Measurements from ENCODE around the gene TNFRSF21.

GRCh38 chr6:47288267-47289090 lies 21.2 kb downstream of the TNFRSF21 start:
- TF ChIP-seq CHD2 (IDR thresholded peaks at IDR 0.05; ENCODE audit: low read length) = no peak
- no peak for TF ChIP-seq POLR2A (IDR thresholded peaks at IDR 0.05; ENCODE audit: control extremely low read depth in 1 of 2, low read depth in 2 of 2, low read length in 2 of 2)
- TF ChIP-seq TAF7 (optimal IDR thresholded peaks at IDR 0.05; ENCODE audit: borderline replicate concordance, low read depth, low read length) = no peak
- TF ChIP-seq GABPA (IDR thresholded peaks at IDR 0.05; ENCODE audit: borderline replicate concordance, insufficient read depth, low read length) = no peak
- TF ChIP-seq GTF2F1 (IDR thresholded peaks at IDR 0.05; ENCODE audit: borderline replicate concordance, low read depth, low read length) = no peak
- no peak for TF ChIP-seq POLR2AphosphoS5 (IDR thresholded peaks at IDR 0.05; ENCODE audit: low read depth, low read length)
- no peak for TF ChIP-seq TCF12 (IDR thresholded peaks at IDR 0.05; ENCODE audit: low read depth, low read length)
- TF ChIP-seq JUN (IDR thresholded peaks at IDR 0.05; ENCODE audit: low read depth, low read length) = no peak
- no peak for TF ChIP-seq CTCF (IDR thresholded peaks at IDR 0.05; ENCODE audit: control extremely low read depth in 1 of 3, insufficient read depth in 1 of 3, low read depth in 1 of 3, low read length in 3 of 3)
- no peak for TF ChIP-seq EP300 (IDR thresholded peaks at IDR 0.05; ENCODE audit: borderline replicate concordance in 1 of 2, low read depth in 2 of 2, low read length in 2 of 2)
- no peak for TF ChIP-seq MAFK (IDR thresholded peaks at IDR 0.05; ENCODE audit: low read depth, low read length)
- TF ChIP-seq NRF1 (IDR thresholded peaks at IDR 0.05; ENCODE audit: low read depth, low read length) = no peak
- no peak for TF ChIP-seq ATF3 (IDR thresholded peaks at IDR 0.05; ENCODE audit: insufficient read depth, low read depth, low read length)
- no peak for TF ChIP-seq SIRT6 (IDR thresholded peaks at IDR 0.05; ENCODE audit: low read length)
